GM12878 (cell line): ENCODE data around the gene ELP6. TPM values are rescaled to one million over a fixed set of nuclear protein-coding genes. Genes with fewer than 3 reads are reported as not detected.

Experiments used
- ATAC-seq: fragments of 200-7000 bp; cut with Tn5 transposase; 3 replicates; pipeline ENCODE4 v1.9.1; 2020; ENCODE audit warnings: mild to moderate bottlenecking, moderate library complexity
- BruUV-seq: library from RNA; stranded (reverse); fragments of 400-500 nt; replicated peaks from 2 replicates; lab custom pipeline; 2021; lab: Mats Ljungman, UMichigan
- CTCF ChIA-PET: fragments of 300-600 bp; sonication (Branson Sonifier 250); formaldehyde crosslinking; extraction: SDS; loops from one replicate; lab custom pipeline; 2021; ENCODE audit warnings: inconsistent platforms; lab: Yijun Ruan, JAX
- POLR2A ChIA-PET: fragments of 350-600 bp; formaldehyde crosslinking; extraction: SDS; loops from one replicate; lab custom pipeline; 2021; ENCODE audit warnings: inconsistent platforms; lab: Charles Lee
- RAD21 ChIA-PET: fragments of 300-600 bp; sonication (Branson Sonifier 250); formaldehyde crosslinking; loops from one replicate; lab custom pipeline; 2023; ENCODE audit warnings: antibody characterized with exemption; ENCODE audit not compliant: unreplicated experiment; lab: Charles Lee
- SMC1A ChIA-PET: fragments of 300-600 bp; sonication (Branson Sonifier 250); formaldehyde crosslinking; loops from one replicate; lab custom pipeline; 2023; ENCODE audit not compliant: unreplicated experiment, uncharacterized antibody; lab: Charles Lee
- DNase-seq: peaks from one replicate; pipeline ENCODE4 v3.0.0-alpha.2; 2011; ENCODE audit warnings: low read depth, low spot score
- FAIRE-seq: peaks from 3 replicates; lab custom pipeline; 2011; peaks lifted over from hg19 to GRCh38; lab: Jason Lieb, UNC
- H2AFZ ChIP-seq: 2 replicates; pipeline ENCODE4 v1.6.0; 2011; ENCODE audit warnings: low read depth, low read length, control low read depth; ENCODE audit not compliant: control insufficient read depth
- H3K27ac ChIP-seq: 2 replicates; pipeline ENCODE4 v1.5.1; 2011; ENCODE audit warnings: control low read depth; ENCODE audit not compliant: control insufficient read depth, insufficient read depth
- H3K27me3 ChIP-seq, 2 experiments: replicated peaks in 1 of 2; 2 replicates each; pipeline versions ENCODE4 v1.6.0 to v1.6.1; 2011; ENCODE audit warnings: low read length in 1 of 2; ENCODE audit not compliant: control insufficient read depth in 2 of 2, insufficient read depth in 2 of 2
- H3K36me3 ChIP-seq, 2 experiments: 2 replicates each; pipeline ENCODE4 v1.5.1; 2011; ENCODE audit warnings: low read length in 1 of 2; ENCODE audit not compliant: control insufficient read depth in 2 of 2, insufficient read depth in 2 of 2
- H3K4me1 ChIP-seq: 2 replicates; pipeline ENCODE4 v1.6.1; 2011; ENCODE audit warnings: mild to moderate bottlenecking, low read length, moderate library complexity, mixed read lengths; ENCODE audit not compliant: control insufficient read depth, insufficient read depth
- H3K4me2 ChIP-seq: 2 replicates; pipeline ENCODE4 v1.6.0; 2011; ENCODE audit warnings: control low read depth; ENCODE audit not compliant: control insufficient read depth, insufficient read depth
- H3K4me3 ChIP-seq: fragments of 200-600 bp; sonication (generic); 2 replicates; pipeline ENCODE4 v1.5.1; 2016
- H3K79me2 ChIP-seq: 2 replicates; pipeline ENCODE4 v1.6.0; 2011; ENCODE audit warnings: low read length; ENCODE audit not compliant: control insufficient read depth, insufficient read depth
- H3K9ac ChIP-seq: 2 replicates; pipeline ENCODE4 v1.8.0; 2011; ENCODE audit warnings: low read length, control low read depth, mixed read lengths; ENCODE audit not compliant: control insufficient read depth, insufficient read depth
- H3K9me3 ChIP-seq: replicated peaks from 3 replicates; pipeline ENCODE4 v1.5.1; 2011; ENCODE audit warnings: mild to moderate bottlenecking, low read length; ENCODE audit not compliant: control insufficient read depth, insufficient read depth
- H4K20me1 ChIP-seq: 2 replicates; pipeline ENCODE4 v1.6.0; 2011; ENCODE audit not compliant: control insufficient read depth, insufficient read depth
- ETV6 ChIP-seq, 2 experiments: fragments of 450-650 bp in 1 of 2; IDR thresholded peaks in 1 of 2; conservative IDR thresholded peaks in 1 of 2; 2 replicates each; pipeline ENCODE4 v1.6.1; 2014; ENCODE audit warnings: antibody characterized with exemption in 1 of 2, borderline replicate concordance in 1 of 2, low read depth in 1 of 2, mild to moderate bottlenecking in 1 of 2, moderate library complexity in 1 of 2
- FOS ChIP-seq: IDR thresholded peaks from 3 replicates; pipeline ENCODE4 v1.6.1; 2011; ENCODE audit warnings: borderline replicate concordance; ENCODE audit not compliant: insufficient read length; ENCODE audit errors: extremely low read depth
- HDAC6 ChIP-seq: fragments of 200-600 bp; sonication (generic); IDR thresholded peaks from one replicate; pipeline ENCODE4 v1.8.0; 2017; ENCODE audit warnings: antibody characterized with exemption; ENCODE audit not compliant: unreplicated experiment
- MTA3 ChIP-seq: IDR thresholded peaks from 2 replicates; pipeline ENCODE4 v1.6.1; 2012; ENCODE audit warnings: low read length, inconsistent platforms, borderline replicate concordance
- NR2C2 ChIP-seq: IDR thresholded peaks from 2 replicates; pipeline ENCODE4 v1.6.1; 2011; ENCODE audit warnings: borderline replicate concordance, low read depth; ENCODE audit not compliant: control insufficient read depth, insufficient read length
- PRDM15 ChIP-seq: fragments of 450-650 bp; formaldehyde crosslinking; IDR thresholded peaks from 2 replicates; pipeline ENCODE4 v1.4.0; 2020; ENCODE audit warnings: mild to moderate bottlenecking, moderate library complexity
- ZNF24 ChIP-seq: fragments of 450-650 bp; IDR thresholded peaks from 2 replicates; pipeline ENCODE4 v1.6.1; 2017; ENCODE audit warnings: antibody characterized with exemption, mild to moderate bottlenecking
- WGBS: methylation state at CpG from one replicate; pipeline ENCODE4 v1.1.6; 2016; ENCODE audit warnings: low lambda C conversion rate; ENCODE audit not compliant: insufficient replicate concordance, insufficient coverage; ENCODE audit errors: missing lambda C conversion rate; 5-methylcytosine and 5-hydroxymethylcytosine counted together
- in situ Hi-C: fragments of 300-500 bp; cut with MboI; formaldehyde crosslinking; loops from 9 replicates; pipeline ENCODE4 v1.14.3; 2018; ENCODE audit warnings: mixed read lengths
- intact Hi-C: fragments of 100-400 bp; cut with micrococcal nuclease; formaldehyde crosslinking; loops from one replicate; pipeline ENCODE4 v1.14.2; 2022; ENCODE audit not compliant: unreplicated experiment
- polyA plus RNA-seq, 11 experiments: library from polyadenylated mRNA; depleted of rRNA in 4 of 11; unstranded in 6 of 11; stranded (reverse) in 5 of 11; fragments of >200 nt; fragmentation: Nextera tagmentation in 4 of 11; fragmentation: Illumina TruSeq in 1 of 11; extraction: Ambion mirVana in 4 of 11; extraction: Trizol in 1 of 11; gene quantifications; 1 replicate in 1 of 11; 2 replicates in 10 of 11; pipeline versions ENCODE4 v1.2.1 to v1.2.3, GENCODE V29; 2011 to 2016; ENCODE audit warnings: inconsistent platforms in 2 of 11, missing spikeins in 2 of 11, low read depth in 1 of 11
- total RNA-seq, 4 experiments: library from RNA; depleted of rRNA in 3 of 4; stranded (reverse); fragments of >200 nt in 3 of 4; fragmentation: Illumina TruSeq in 1 of 4; extraction: Trizol in 1 of 4; gene quantifications; 2 replicates each; pipeline versions ENCODE4 v1.2.1 to v1.2.3, GENCODE V29; 2013 to 2021
- TF ChIP-seq, protein P1 (sequence below): fragments of 450-650 bp; IDR thresholded peaks from 2 replicates; pipeline ENCODE4 v1.6.1; 2017; ENCODE audit warnings: mild to moderate bottlenecking

The ELP6 gene
- total and polyA plus RNA-seq, 10 of the 15 experiments (the other 5 are each of a cell fraction or from before 2014, with no cell fraction given), result 39.5 to 83.3 (median 50.2) TPM

DNA sequence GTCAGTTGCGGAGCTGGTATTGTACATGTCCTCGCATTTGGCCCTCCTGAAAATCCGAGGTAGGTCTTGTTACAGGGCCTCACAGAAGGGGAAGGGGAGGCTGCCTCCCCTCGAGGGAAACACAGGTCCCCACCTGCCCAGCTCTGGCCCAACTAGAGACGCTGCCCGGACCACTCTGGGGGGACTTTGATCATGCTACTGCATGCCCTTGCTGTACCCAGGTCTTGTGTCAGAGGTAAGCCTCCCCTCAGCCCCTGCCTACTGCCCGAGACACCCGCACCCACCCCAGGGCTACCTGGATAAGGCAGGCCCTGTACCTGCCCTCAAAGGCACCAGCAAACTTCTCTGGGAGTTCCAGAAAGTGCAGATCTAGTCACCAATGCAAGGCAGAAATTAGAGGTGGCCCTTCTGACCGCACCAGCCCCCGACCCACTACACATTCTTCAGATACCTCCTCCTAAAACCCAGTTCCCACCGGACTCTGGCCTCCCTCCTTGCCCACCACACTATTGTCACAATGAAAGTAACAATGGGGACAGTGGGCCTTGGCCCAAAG is 36.8 kb downstream of the ELP6 start:
- in situ Hi-C loops, result loop anchor here (5.0 kb wide), 1 partner anchor 54 kb away; no protein-coding TSS in a partner anchor
- SMC1A ChIA-PET, result interaction anchor here (0.8 to 4.9 kb wide), 5 partner anchors 14 to 56 kb away, joined by 4 to 46 read pairs (median 6); no protein-coding TSS in a partner anchor
- H3K36me3 ChIP-seq, result no peaks in the 10 kb centered on the region; a peak in 1 of 4 replicates
- WGBS, result 80% methylated on average over 11 of the region's 11 CpGs
- H3K4me1 ChIP-seq, result peaks cover 3% of the 10 kb centered on the region
- peak overlapping the region; percentile 58 for H3K4me3 ChIP-seq
- H3K79me2 ChIP-seq, result peaks cover 30% of the 10 kb centered on the region
- POLR2A ChIA-PET, result interaction anchor here (0.6 to 3.1 kb wide), 5 partner anchors 8 to 61 kb away, joined by 3 to 12 read pairs (median 4); no protein-coding TSS in a partner anchor
- no peaks in the 10 kb centered on the region for H3K27me3 ChIP-seq
- no peaks in the 10 kb centered on the region for H3K9me3 ChIP-seq
- no peak for FAIRE-seq
- RAD21 ChIA-PET, result interaction anchor here (0.9 to 3.1 kb wide), 2 partner anchors 10 to 55 kb away, joined by 4 to 47 read pairs; no protein-coding TSS in a partner anchor
- intact Hi-C loops, result loop anchor here (1.0 to 5.0 kb wide), 2 partner anchors 36 to 55 kb away; partner anchors contain the start of gene ELP6
- H3K4me2 ChIP-seq, result peak overlapping the region; percentile 69
- ATAC-seq, result no peak
- no peak for DNase-seq
- CTCF ChIA-PET, result interaction anchor here (0.6 to 7.3 kb wide), 19 partner anchors 8 to 1470 kb away, joined by 3 to 118 read pairs (median 3); no protein-coding TSS in a partner anchor
- no peaks in the 10 kb centered on the region for H4K20me1 ChIP-seq
- no peak overlapping the region for H3K27ac ChIP-seq
- TF ChIP-seq ETV6 (conservative IDR thresholded peaks at IDR 0.05 in 1 of 2, IDR thresholded peaks at IDR 0.05 in 1 of 2; ENCODE audit: borderline replicate concordance in 1 of 2, low read depth in 1 of 2), result no peak
- TF ChIP-seq ZNF24, result no peak
- no peak for TF ChIP-seq FOS
- TF ChIP-seq NR2C2, result no peak
- no peak for TF ChIP-seq HDAC6
- no peak for TF ChIP-seq MTA3
- TF ChIP-seq, protein P1, sequence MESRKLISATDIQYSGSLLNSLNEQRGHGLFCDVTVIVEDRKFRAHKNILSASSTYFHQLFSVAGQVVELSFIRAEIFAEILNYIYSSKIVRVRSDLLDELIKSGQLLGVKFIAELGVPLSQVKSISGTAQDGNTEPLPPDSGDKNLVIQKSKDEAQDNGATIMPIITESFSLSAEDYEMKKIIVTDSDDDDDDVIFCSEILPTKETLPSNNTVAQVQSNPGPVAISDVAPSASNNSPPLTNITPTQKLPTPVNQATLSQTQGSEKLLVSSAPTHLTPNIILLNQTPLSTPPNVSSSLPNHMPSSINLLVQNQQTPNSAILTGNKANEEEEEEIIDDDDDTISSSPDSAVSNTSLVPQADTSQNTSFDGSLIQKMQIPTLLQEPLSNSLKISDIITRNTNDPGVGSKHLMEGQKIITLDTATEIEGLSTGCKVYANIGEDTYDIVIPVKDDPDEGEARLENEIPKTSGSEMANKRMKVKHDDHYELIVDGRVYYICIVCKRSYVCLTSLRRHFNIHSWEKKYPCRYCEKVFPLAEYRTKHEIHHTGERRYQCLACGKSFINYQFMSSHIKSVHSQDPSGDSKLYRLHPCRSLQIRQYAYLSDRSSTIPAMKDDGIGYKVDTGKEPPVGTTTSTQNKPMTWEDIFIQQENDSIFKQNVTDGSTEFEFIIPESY, result no peak
- TF ChIP-seq PRDM15 (CRISPR knock-in tag), result no peak
- no TSS peak for BruUV-seq
- H3K9ac ChIP-seq, result peak overlapping the region; percentile 43; the same call in 1 of the 2 replicates
- peak overlapping the region; percentile 78 for H2AFZ ChIP-seq
